K562 (cell line): ENCODE results near the gene BCAP31. TPM values are rescaled to one million over a fixed set of nuclear protein-coding genes. Genes with fewer than 3 reads are reported as not detected.

ENCODE experiments used
- ATF7 ChIP-seq: fragments of 450-650 bp; IDR thresholded peaks from 2 replicates; pipeline ENCODE4 v1.7.1; 2014; ENCODE audit warnings: mild to moderate bottlenecking, moderate library complexity
- EP300 ChIP-seq: IDR thresholded peaks from 2 replicates; pipeline ENCODE4 v1.6.1; 2012; ENCODE audit warnings: low read length, improper control_type of control experiment
- IFI16 ChIP-seq: fragments of 250-450 bp; sonication (Bioruptor Pico); IDR thresholded peaks from 2 replicates; pipeline ENCODE4 v2.1.2; 2022; ENCODE audit warnings: mild to moderate bottlenecking, inconsistent platforms
- MITF ChIP-seq: IDR thresholded peaks from 2 replicates; pipeline ENCODE4 v1.6.1; 2014; ENCODE audit warnings: antibody characterized with exemption
- NR4A1 ChIP-seq, 2 experiments: fragments of 250-450 bp in 1 of 2; fragments of 450-650 bp in 1 of 2; sonication (Bioruptor Pico) in 1 of 2; IDR thresholded peaks; 2 replicates each; pipeline versions ENCODE4 v1.4.0 to v1.6.1; 2016 to 2020; ENCODE audit warnings: mild to moderate bottlenecking in 2 of 2, missing compliant biosample characterization in 1 of 2, missing genetic modification characterization in 1 of 2, moderate library complexity in 1 of 2
- RAD51 ChIP-seq: fragments of 450-650 bp; IDR thresholded peaks from 2 replicates; pipeline ENCODE4 v1.7.1; 2016; ENCODE audit warnings: low read depth, mild to moderate bottlenecking, borderline replicate concordance
- SIRT6 ChIP-seq: IDR thresholded peaks from one replicate; pipeline ENCODE4 v1.6.1; 2012; ENCODE audit warnings: low read depth, mild to moderate bottlenecking, control low read depth, inconsistent platforms, low read length, moderate library complexity
- SMARCE1 ChIP-seq: fragments of 450-650 bp; IDR thresholded peaks from 2 replicates; pipeline ENCODE4 v1.7.1; 2016; ENCODE audit warnings: mild to moderate bottlenecking
- SNIP1 ChIP-seq: fragments of 450-650 bp; IDR thresholded peaks from 2 replicates; pipeline ENCODE4 v1.7.1; 2017; ENCODE audit warnings: low read depth, mild to moderate bottlenecking
- TFAM ChIP-seq: fragments of 250-450 bp; sonication (Bioruptor Pico); conservative IDR thresholded peaks from 2 replicates; pipeline ENCODE4 v1.5.0; 2021; ENCODE audit warnings: mild to moderate bottlenecking, moderate library complexity
- UBTF ChIP-seq, 2 experiments: IDR thresholded peaks; 2 replicates each; pipeline ENCODE4 v1.6.1; 2012; ENCODE audit warnings: improper control_type of control experiment in 2 of 2, low read depth in 2 of 2, low read length in 2 of 2, borderline replicate concordance in 1 of 2
- ZMIZ1 ChIP-seq, 2 experiments: fragments of 150-350 bp in 1 of 2; IDR thresholded peaks; 2 replicates each; pipeline ENCODE4 v1.6.1; 2012 to 2016; ENCODE audit warnings: low read depth in 2 of 2, low read length in 2 of 2, mild to moderate bottlenecking in 1 of 2, moderate library complexity in 1 of 2
- ZNF140 ChIP-seq: fragments of 250-450 bp; sonication (Bioruptor Pico); IDR thresholded peaks from 2 replicates; pipeline ENCODE4 v1.8.0; 2021; ENCODE audit warnings: moderate library complexity, mild to moderate bottlenecking, inconsistent platforms
- ZNF253 ChIP-seq: fragments of 250-450 bp; sonication (Bioruptor Pico); conservative IDR thresholded peaks from 2 replicates; pipeline ENCODE4 v1.6.1; 2021; ENCODE audit warnings: mild to moderate bottlenecking
- ZNF583 ChIP-seq: fragments of 250-450 bp; sonication (Bioruptor Pico); IDR thresholded peaks from 2 replicates; pipeline ENCODE4 v1.4.0; 2020
- polyA plus RNA-seq, 8 experiments: library from polyadenylated mRNA; depleted of rRNA in 4 of 8; stranded (reverse) in 5 of 8; unstranded in 3 of 8; fragments of >200 nt; fragmentation: Nextera tagmentation in 2 of 8; fragmentation: Illumina TruSeq in 1 of 8; extraction: Ambion mirVana in 2 of 8; extraction: Trizol in 1 of 8; gene quantifications; 2 replicates each; pipeline versions ENCODE4 v1.2.1 to v1.2.3, GENCODE V29; 2011 to 2014; ENCODE audit warnings: inconsistent platforms in 1 of 8, missing spikeins in 1 of 8
- total RNA-seq, 7 experiments: library from RNA; depleted of rRNA in 6 of 7; stranded (reverse); fragments of >200 nt in 6 of 7; fragmentation: Illumina TruSeq in 2 of 7; extraction: Trizol in 2 of 7; gene quantifications; 2 replicates each; pipeline versions ENCODE4 v1.2.1 to v1.2.3, GENCODE V29; 2011 to 2021; ENCODE audit warnings: low replicate concordance in 1 of 7
- TF ChIP-seq, protein P1 (sequence below): fragments of 150-350 bp; conservative IDR thresholded peaks from 2 replicates; pipeline ENCODE4 v1.6.1; 2014; ENCODE audit warnings: low read length

The BCAP31 gene
- total and polyA plus RNA-seq, 9 of the 15 experiments (the other 6 are each of a cell fraction or from before 2014, with no cell fraction given): 156 to 683 (median 188) TPM

- TF ChIP-seq ZMIZ1 (IDR thresholded peaks at IDR 0.05; ENCODE audit: low read depth in 2 of 2, low read length in 2 of 2): peak in 1 of 2 experiments; percentile 80; a peak in 2 of 4 replicates
- peak; percentile 75; the same call in 1 of the 2 replicates for TF ChIP-seq SMARCE1
- TF ChIP-seq UBTF (IDR thresholded peaks at IDR 0.05; ENCODE audit: borderline replicate concordance in 1 of 2, low read depth in 2 of 2, low read length in 2 of 2): peak; percentile 69 to 82; a peak in 1 of 4 replicates
- no peak for TF ChIP-seq SNIP1
- TF ChIP-seq RAD51: peak; percentile 63; the same call in 1 of the 2 replicates
- no peak for TF ChIP-seq NR4A1 (CRISPR knock-in tag; IDR thresholded peaks at IDR 0.05)
- peak; percentile 68; the same call in 1 of the 2 replicates for TF ChIP-seq NR4A1 (tag; IDR thresholded peaks at IDR 0.05)
- no peak for TF ChIP-seq TFAM
- TF ChIP-seq MITF: 0 out of 2 replicates have a peak, but pooled peaks have one; percentile 26
- 0 out of 2 replicates have a peak, but pooled peaks have one; percentile 35 for TF ChIP-seq ZNF583 (CRISPR knock-in tag)
- no peak for TF ChIP-seq ZNF140
- TF ChIP-seq SIRT6: no peak
- TF ChIP-seq IFI16 (CRISPR knock-in tag): no peak
- peak; percentile 25; the same call in 1 of the 2 replicates for TF ChIP-seq ATF7
- no peak for TF ChIP-seq ZNF253 (CRISPR knock-in tag)
- TF ChIP-seq EP300: peak; percentile 82
- TF ChIP-seq, protein P1, sequence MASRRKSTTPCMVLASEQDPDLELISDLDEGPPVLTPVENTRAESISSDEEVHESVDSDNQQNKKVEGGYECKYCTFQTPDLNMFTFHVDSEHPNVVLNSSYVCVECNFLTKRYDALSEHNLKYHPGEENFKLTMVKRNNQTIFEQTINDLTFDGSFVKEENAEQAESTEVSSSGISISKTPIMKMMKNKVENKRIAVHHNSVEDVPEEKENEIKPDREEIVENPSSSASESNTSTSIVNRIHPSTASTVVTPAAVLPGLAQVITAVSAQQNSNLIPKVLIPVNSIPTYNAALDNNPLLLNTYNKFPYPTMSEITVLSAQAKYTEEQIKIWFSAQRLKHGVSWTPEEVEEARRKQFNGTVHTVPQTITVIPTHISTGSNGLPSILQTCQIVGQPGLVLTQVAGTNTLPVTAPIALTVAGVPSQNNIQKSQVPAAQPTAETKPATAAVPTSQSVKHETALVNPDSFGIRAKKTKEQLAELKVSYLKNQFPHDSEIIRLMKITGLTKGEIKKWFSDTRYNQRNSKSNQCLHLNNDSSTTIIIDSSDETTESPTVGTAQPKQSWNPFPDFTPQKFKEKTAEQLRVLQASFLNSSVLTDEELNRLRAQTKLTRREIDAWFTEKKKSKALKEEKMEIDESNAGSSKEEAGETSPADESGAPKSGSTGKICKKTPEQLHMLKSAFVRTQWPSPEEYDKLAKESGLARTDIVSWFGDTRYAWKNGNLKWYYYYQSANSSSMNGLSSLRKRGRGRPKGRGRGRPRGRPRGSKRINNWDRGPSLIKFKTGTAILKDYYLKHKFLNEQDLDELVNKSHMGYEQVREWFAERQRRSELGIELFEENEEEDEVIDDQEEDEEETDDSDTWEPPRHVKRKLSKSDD: no peak
These were observed 41.2 kb upstream of the BCAP31 start (continued) for GRCh38 chrX:153765138-153766079.
